Liver (tissue), 3 donors: ENCODE measurements around the gene PDE2A.

Experiments used
- TAF1 ChIP-seq: conservative IDR thresholded peaks from 2 replicates; pipeline ENCODE4 v1.6.1; 2016; ENCODE audit warnings: antibody characterized with exemption, mild to moderate bottlenecking
- TF ChIP-seq, protein P1 (sequence below): fragments of 150-350 bp; IDR thresholded peaks from 2 replicates; pipeline ENCODE4 v1.5.1; 2017; ENCODE audit warnings: improper control_type of control experiment, low read depth, low read length; ENCODE audit not compliant: missing input control
- donor health status: healthy.
- donor health status: healthy.

DNA sequence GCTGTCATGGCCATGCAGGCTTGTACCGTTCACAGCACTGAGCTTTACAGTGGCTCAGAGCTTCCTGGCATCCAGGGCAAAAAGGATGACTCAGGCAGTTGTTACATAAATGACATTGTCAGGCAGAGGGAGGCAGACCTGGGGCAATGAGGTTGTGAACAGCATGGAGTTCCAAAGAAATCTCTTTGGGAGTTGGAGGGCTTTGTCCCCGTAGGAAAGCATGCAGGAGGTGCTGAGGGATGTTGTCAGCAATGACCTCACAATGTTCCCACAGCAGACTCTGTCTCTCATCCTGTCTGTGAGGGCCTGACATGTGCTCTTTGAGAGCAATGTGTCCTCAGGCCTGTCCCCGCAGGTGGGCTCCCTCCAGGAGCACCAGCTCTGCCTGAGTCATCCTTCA lies 25.9 kb upstream of the PDE2A start:
- TF ChIP-seq, protein P1, sequence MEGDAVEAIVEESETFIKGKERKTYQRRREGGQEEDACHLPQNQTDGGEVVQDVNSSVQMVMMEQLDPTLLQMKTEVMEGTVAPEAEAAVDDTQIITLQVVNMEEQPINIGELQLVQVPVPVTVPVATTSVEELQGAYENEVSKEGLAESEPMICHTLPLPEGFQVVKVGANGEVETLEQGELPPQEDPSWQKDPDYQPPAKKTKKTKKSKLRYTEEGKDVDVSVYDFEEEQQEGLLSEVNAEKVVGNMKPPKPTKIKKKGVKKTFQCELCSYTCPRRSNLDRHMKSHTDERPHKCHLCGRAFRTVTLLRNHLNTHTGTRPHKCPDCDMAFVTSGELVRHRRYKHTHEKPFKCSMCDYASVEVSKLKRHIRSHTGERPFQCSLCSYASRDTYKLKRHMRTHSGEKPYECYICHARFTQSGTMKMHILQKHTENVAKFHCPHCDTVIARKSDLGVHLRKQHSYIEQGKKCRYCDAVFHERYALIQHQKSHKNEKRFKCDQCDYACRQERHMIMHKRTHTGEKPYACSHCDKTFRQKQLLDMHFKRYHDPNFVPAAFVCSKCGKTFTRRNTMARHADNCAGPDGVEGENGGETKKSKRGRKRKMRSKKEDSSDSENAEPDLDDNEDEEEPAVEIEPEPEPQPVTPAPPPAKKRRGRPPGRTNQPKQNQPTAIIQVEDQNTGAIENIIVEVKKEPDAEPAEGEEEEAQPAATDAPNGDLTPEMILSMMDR: no peak
- TF ChIP-seq TAF1: no peak
